Measurements from ENCODE around the gene FAM47E.

GRCh38 chr4:76272999-76273398 lies 21.5 kb downstream of the FAM47E start:
- no peak for TF ChIP-seq POLR2AphosphoS5 (IDR thresholded peaks at IDR 0.05)
- TF ChIP-seq CTCF (IDR thresholded peaks at IDR 0.05): no peak
- no peak for TF ChIP-seq POLR2A (IDR thresholded peaks at IDR 0.05)
